Gastrocnemius medialis (tissue), 4 donors: Measurements from ENCODE around the gene IRS1. TPM values are rescaled to one million over a fixed set of nuclear protein-coding genes. Genes with fewer than 3 reads are reported as not detected.

Source experiments
- ATAC-seq, 2 donors: fragments of 150-250 bp; one replicate each; pipeline ENCODE4 v1.9.1; 2016
- DNase-seq, 2 donors: peaks; one replicate each; pipeline ENCODE4 v3.0.0-alpha.2; 2019
- H3K27ac ChIP-seq, 4 donors: fragments of 200-600 bp; sonication (generic); 1 replicate in 1 of 4; 2 replicates in 3 of 4; pipeline ENCODE4 v1.5.1; 2016 to 2018; ENCODE audit warnings: mild to moderate bottlenecking in 2 of 4, moderate library complexity in 1 of 4
- H3K27me3 ChIP-seq, 3 donors: fragments of 200-600 bp; sonication (generic) in 2 of 3; 1 replicate in 1 of 3; 2 replicates in 2 of 3; pipeline versions ENCODE4 v1.5.1 to v1.6.0; 2016 to 2019; ENCODE audit warnings: mild to moderate bottlenecking in 1 of 3, moderate library complexity in 1 of 3
- H3K36me3 ChIP-seq, 2 donors: fragments of 200-600 bp; sonication (generic) in 1 of 2; one replicate each; pipeline ENCODE4 v1.5.1; 2017 to 2018
- H3K4me1 ChIP-seq, 2 donors: fragments of 200-600 bp; sonication (generic) in 1 of 2; one replicate each; pipeline ENCODE4 v1.5.1; 2016 to 2017; ENCODE audit warnings: mild to moderate bottlenecking in 2 of 2
- H3K4me3 ChIP-seq, 4 donors: fragments of 200-600 bp; sonication (generic) in 3 of 4; 1 replicate in 1 of 4; 2 replicates in 3 of 4; pipeline ENCODE4 v1.5.1; 2016 to 2019; ENCODE audit warnings: mild to moderate bottlenecking in 2 of 4
- H3K9me3 ChIP-seq, 3 donors: fragments of 200-600 bp; sonication (generic) in 2 of 3; 1 replicate in 1 of 3; 2 replicates in 2 of 3; pipeline ENCODE4 v1.5.1; 2016 to 2019
- POLR2A ChIP-seq, 2 donors: fragments of 450-650 bp; IDR thresholded peaks; one replicate each; pipeline ENCODE4 v1.6.1; 2017; ENCODE audit warnings: antibody characterized with exemption in 2 of 2, mild to moderate bottlenecking in 2 of 2, moderate library complexity in 2 of 2
- in situ Hi-C, 4 donors: fragments of 200-750 bp; cut with MboI; loops; one replicate each; pipeline versions ENCODE4 v1.15.0 to v1.8.0; 2017; ENCODE audit warnings: low sequenced_read_pairs in 4 of 4
- intact Hi-C: fragments of 100-400 bp; cut with DNase I; formaldehyde crosslinking; loops from one replicate; pipeline ENCODE4 v1.15.1; 2023; ENCODE audit warnings: low total_unique reads
- total RNA-seq, 4 donors: library from RNA; depleted of rRNA; stranded (reverse); fragments of >200 nt; gene quantifications; one replicate each; pipeline versions ENCODE4 v1.1.0 to v1.2.3, GENCODE V29; 2016
- TF ChIP-seq, protein P1 (sequence below), 5 experiments: fragments of 450-650 bp in 3 of 5; fragments of 200-600 bp in 2 of 5; sonication (generic) in 2 of 5; IDR thresholded peaks in 4 of 5; conservative IDR thresholded peaks in 1 of 5; 1 replicate in 4 of 5; 2 replicates in 1 of 5; pipeline ENCODE4 v1.5.1; 2016 to 2019; ENCODE audit warnings: antibody characterized with exemption in 5 of 5, mild to moderate bottlenecking in 3 of 5, moderate library complexity in 3 of 5

The IRS1 gene
- total RNA-seq, 4 donors from 2014 or later: 2.2 to 71.1 (median 6.3) TPM

DNA sequence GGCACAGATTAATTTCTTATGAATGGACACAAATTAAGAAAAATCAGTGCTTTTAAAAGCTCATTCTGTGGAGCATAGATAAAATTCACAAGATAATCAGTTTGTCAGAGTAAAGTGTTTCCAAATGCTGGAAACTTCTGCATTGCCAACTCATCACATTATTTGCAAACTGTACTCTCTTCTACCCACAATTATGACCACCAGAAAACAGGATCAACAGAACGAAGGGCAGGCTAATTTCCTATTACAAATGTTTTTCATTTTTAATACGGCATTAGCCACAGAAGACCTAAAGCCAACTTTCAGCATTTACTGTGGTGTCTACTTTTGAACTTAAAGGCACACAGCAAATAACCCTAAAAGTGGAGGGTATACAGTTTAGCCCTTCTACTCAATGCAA, 6.0 kb downstream of the IRS1 start:
- intact Hi-C loops: loop anchor here (2.0 to 10.0 kb wide), 4 partner anchors 36 to 649 kb away; no protein-coding TSS in a partner anchor
- Histone ChIP-seq H3K27me3 (no peaks in the 10 kb centered on the region), H3K4me3 (peak overlapping the region in 3 of 4 donors; percentile 79 to 95 (median 82)), H3K9me3 (no peaks in the 10 kb centered on the region), H3K27ac (peak overlapping the region; percentile 95 to 99 (median 98)), H3K4me1 (peaks cover 57 to 68% of the 10 kb centered on the region in 2 donors), H3K36me3 (no peaks in the 10 kb centered on the region)
- TF ChIP-seq POLR2A (IDR thresholded peaks at IDR 0.05): no peak
- TF ChIP-seq, protein P1, sequence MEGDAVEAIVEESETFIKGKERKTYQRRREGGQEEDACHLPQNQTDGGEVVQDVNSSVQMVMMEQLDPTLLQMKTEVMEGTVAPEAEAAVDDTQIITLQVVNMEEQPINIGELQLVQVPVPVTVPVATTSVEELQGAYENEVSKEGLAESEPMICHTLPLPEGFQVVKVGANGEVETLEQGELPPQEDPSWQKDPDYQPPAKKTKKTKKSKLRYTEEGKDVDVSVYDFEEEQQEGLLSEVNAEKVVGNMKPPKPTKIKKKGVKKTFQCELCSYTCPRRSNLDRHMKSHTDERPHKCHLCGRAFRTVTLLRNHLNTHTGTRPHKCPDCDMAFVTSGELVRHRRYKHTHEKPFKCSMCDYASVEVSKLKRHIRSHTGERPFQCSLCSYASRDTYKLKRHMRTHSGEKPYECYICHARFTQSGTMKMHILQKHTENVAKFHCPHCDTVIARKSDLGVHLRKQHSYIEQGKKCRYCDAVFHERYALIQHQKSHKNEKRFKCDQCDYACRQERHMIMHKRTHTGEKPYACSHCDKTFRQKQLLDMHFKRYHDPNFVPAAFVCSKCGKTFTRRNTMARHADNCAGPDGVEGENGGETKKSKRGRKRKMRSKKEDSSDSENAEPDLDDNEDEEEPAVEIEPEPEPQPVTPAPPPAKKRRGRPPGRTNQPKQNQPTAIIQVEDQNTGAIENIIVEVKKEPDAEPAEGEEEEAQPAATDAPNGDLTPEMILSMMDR (IDR thresholded peaks at IDR 0.05 in 4 of 5, conservative IDR thresholded peaks at IDR 0.05 in 1 of 5): no peak
- no peak for ATAC-seq
- in situ Hi-C loops: loop anchor here in 2 of 4 donors (5.0 to 25.0 kb wide), 3 partner anchors 49 to 131 kb away; no protein-coding TSS in a partner anchor
- no peak for DNase-seq

DNA sequence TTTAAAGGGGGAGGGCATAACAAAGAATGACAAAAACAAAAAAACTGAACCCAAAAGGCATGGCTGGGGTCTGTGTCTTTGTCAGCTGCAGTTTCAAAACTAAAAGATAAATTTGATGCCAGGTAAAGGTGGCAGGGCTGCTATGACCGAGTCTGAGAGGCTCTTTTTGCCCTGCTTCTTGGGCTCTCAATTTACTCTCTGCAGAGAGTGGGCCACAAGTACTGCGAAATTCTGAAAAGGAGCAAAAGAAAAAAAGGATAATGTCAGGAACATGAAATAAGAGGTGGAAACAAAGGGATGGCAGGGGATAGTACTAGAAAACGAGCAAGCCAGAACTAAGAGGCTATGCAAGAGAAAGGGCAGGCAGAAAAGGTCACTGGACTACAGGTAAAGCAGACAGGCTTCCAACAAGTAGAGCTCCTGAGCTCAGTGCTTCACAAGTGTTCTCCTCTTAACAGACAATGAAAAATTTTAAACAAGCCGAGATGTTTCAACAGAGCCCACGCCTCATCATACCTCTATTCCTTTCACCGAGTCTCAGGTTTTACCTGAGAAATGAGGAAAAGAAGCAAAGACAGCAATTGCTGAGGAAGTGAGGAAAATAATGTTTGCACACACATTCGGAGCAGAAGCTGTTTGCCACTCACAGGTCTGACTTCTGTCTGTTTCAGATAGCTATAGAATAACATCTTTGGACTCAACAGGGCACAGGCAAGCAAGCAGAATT, 7.3 kb downstream of the IRS1 start:
- Histone ChIP-seq H3K9me3 (no peaks in the 10 kb centered on the region), H3K27ac (peak overlapping the region; percentile 95 to 99 (median 98)), H3K4me3 (peak overlapping the region; percentile 71 to 89 (median 80)), H3K36me3 (no peaks in the 10 kb centered on the region), H3K4me1 (peaks cover 69 to 75% of the 10 kb centered on the region in 2 donors), H3K27me3 (no peaks in the 10 kb centered on the region)
- DNase-seq (no peak), ATAC-seq (peak in 1 of 2 donors; percentile 13)
- in situ Hi-C loops: loop anchor here in 2 of 4 donors (5.0 to 25.0 kb wide), 3 partner anchors 48 to 130 kb away; no protein-coding TSS in a partner anchor
- TF ChIP-seq POLR2A (IDR thresholded peaks at IDR 0.05): no peak
- TF ChIP-seq, protein P1 (IDR thresholded peaks at IDR 0.05 in 4 of 5, conservative IDR thresholded peaks at IDR 0.05 in 1 of 5): no peak
- intact Hi-C loops: loop anchor here (5.0 to 10.0 kb wide), 3 partner anchors 35 to 648 kb away; no protein-coding TSS in a partner anchor

DNA sequence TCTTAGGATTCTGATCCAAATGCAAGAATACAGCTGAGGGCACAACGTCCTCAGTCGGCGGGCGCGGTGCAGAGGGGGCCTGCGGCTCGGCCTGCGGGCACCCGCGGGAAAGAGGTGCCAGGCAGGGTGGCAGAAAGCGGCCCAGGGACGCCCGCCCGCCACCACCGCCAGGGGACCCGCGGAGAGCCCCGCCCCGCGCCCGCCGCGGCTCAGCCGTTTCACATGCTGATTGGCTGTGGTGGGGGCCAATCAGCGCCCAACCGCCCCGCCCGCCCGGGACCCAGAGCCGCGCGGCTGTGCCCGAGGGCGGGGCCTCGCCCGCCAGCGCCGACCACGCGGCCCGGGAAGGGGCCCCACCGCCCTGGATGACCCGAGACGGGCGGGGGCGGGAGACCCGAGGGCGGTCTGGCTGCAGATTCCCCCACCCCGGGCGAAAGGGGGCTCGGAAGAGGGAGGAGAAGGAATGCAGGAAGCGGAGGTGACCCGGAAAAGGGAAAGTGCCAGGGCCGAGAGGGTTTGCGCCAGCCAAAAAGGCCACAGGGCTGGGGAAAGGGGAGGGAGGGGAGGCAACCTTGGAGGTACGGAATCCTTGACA, 8.0 kb downstream of the IRS1 start:
- H3K27ac ChIP-seq: peak overlapping the region; percentile 95 to 99 (median 98)
- no peaks in the 10 kb centered on the region for H3K27me3 ChIP-seq
- intact Hi-C loops (loop anchor here (2.0 to 10.0 kb wide), 4 partner anchors 15 to 647 kb away; no protein-coding TSS in a partner anchor), in situ Hi-C loops (loop anchor here in 2 of 4 donors (5.0 to 25.0 kb wide), 3 partner anchors 47 to 129 kb away; no protein-coding TSS in a partner anchor)
- no peaks in the 10 kb centered on the region for H3K36me3 ChIP-seq
- TF ChIP-seq, protein P1 (IDR thresholded peaks at IDR 0.05 in 4 of 5, conservative IDR thresholded peaks at IDR 0.05 in 1 of 5): peak; percentile 45 to 80 (median 72)
- TF ChIP-seq POLR2A (IDR thresholded peaks at IDR 0.05): peak; percentile 79 to 95
- H3K4me3 ChIP-seq: peak overlapping the region; percentile 71 to 89 (median 80)
- ATAC-seq (peak; percentile 71 to 74), DNase-seq (peak; percentile 89 to 93)
- H3K4me1 ChIP-seq: peaks cover 63 to 74% of the 10 kb centered on the region in 2 donors
- H3K9me3 ChIP-seq: no peaks in the 10 kb centered on the region

DNA sequence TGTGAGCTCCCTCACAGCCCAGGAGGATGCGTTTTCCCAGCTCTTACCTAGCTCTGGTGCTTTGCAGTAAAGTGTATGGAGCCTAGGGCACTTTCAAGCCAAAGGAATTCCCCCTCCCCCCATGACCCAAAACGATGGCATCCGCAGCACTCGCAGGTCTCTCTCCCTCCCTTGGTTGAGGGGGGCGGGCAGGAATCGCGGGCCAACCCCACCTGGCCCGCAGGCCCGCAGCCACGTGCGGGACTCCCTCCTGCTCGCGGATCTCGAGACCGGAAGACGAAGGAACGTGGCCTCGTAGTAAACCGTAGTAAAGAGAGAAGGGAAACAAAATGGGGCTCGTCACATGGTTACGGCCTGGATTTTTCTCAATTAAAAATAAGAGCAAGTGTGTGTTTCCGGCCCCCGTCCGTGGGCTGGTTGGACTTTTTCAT, 8.5 kb downstream of the IRS1 start:
- in situ Hi-C loops (loop anchor here in 2 of 4 donors (5.0 to 25.0 kb wide), 3 partner anchors 46 to 129 kb away; no protein-coding TSS in a partner anchor), intact Hi-C loops (loop anchor here (2.0 to 10.0 kb wide), 4 partner anchors 14 to 646 kb away; no protein-coding TSS in a partner anchor)
- Histone ChIP-seq H3K4me1 (peaks cover 58 to 69% of the 10 kb centered on the region in 2 donors), H3K36me3 (no peaks in the 10 kb centered on the region), H3K27me3 (no peaks in the 10 kb centered on the region), H3K4me3 (peak overlapping the region; percentile 71 to 89 (median 80)), H3K27ac (peak overlapping the region; percentile 95 to 99 (median 98)), H3K9me3 (no peaks in the 10 kb centered on the region)
- TF ChIP-seq, protein P1 (IDR thresholded peaks at IDR 0.05 in 4 of 5, conservative IDR thresholded peaks at IDR 0.05 in 1 of 5): no peak
- no peak for TF ChIP-seq POLR2A (IDR thresholded peaks at IDR 0.05)
- DNase-seq (peak; percentile 50 to 73), ATAC-seq (peak; percentile 70 to 71)
